Urinary bladder (tissue), 4 donors: ENCODE data around the gene LBH. TPM values are rescaled to one million over a fixed set of nuclear protein-coding genes. Genes with fewer than 3 reads are reported as not detected.

Source experiments
- DNase-seq: peaks from one replicate; pipeline ENCODE4 v3.0.0-alpha.2; 2015; ENCODE audit errors: extremely low spot score
- H3K27ac ChIP-seq: one replicate; pipeline ENCODE4 v1.5.1; 2013; ENCODE audit warnings: low read depth, mild to moderate bottlenecking, moderate library complexity
- H3K36me3 ChIP-seq: one replicate; pipeline ENCODE4 v1.6.1; 2013; ENCODE audit warnings: mild to moderate bottlenecking, moderate library complexity; ENCODE audit not compliant: insufficient read depth
- H3K4me1 ChIP-seq: one replicate; pipeline ENCODE4 v1.6.1; 2013; ENCODE audit warnings: mild to moderate bottlenecking, moderate library complexity; ENCODE audit not compliant: insufficient read depth
- H3K4me3 ChIP-seq: one replicate; pipeline ENCODE4 v1.5.1; 2013; ENCODE audit warnings: low read depth, low read length
- WGBS: extraction: QIAGEN DNeasy Blood & Tissue Kit; methylation state at CpG from one replicate; pipeline ENCODE4 v1.1.7; 2013; 5-methylcytosine and 5-hydroxymethylcytosine counted together
- polyA plus RNA-seq: library from polyadenylated mRNA; stranded (reverse); fragments of 200-250 nt; gene quantifications from one replicate; pipeline ENCODE4 v1.2.3, GENCODE V29; 2013
- total RNA-seq: library from RNA; depleted of rRNA; stranded (reverse); fragments of >200 nt; gene quantifications from one replicate; pipeline ENCODE4 v1.2.3, GENCODE V29; 2014
- donor health status: healthy with polysubstance abuse.
- donor health status: healthy.

The LBH gene
- total and polyA plus RNA-seq, 2 donors = 39.4 to 48.9 TPM

GRCh38 chr2:30252723-30253701, 21.7 kb downstream of the LBH start:
- WGBS = 29% methylated on average over 7 of the region's 7 CpGs
- DNase-seq = no peak
- Histone ChIP-seq H3K4me1 (no peaks in the 10 kb centered on the region), H3K4me3 (no peak overlapping the region), H3K27ac (no peak overlapping the region), H3K36me3 (no peaks in the 10 kb centered on the region)

GRCh38 chr2:30253873-30254684, 22.7 kb downstream of the LBH start:
- H3K4me1 ChIP-seq = no peaks in the 10 kb centered on the region
- H3K36me3 ChIP-seq = no peaks in the 10 kb centered on the region
- H3K27ac ChIP-seq = no peak overlapping the region
- no peak overlapping the region for H3K4me3 ChIP-seq
- WGBS = 88% methylated on average over 9 of the region's 9 CpGs
- DNase-seq = no peak

GRCh38 chr2:30254685-30255001, 23.3 kb downstream of the LBH start:
- WGBS = 100% methylated on average over 1 of the region's 1 CpG
- H3K4me1 ChIP-seq = no peaks in the 10 kb centered on the region

GRCh38 chr2:30255026-30255425, 23.7 kb downstream of the LBH start:
- Histone ChIP-seq H3K4me3 (no peak overlapping the region), H3K27ac (no peak overlapping the region), H3K36me3 (no peaks in the 10 kb centered on the region), H3K4me1 (no peaks in the 10 kb centered on the region)
- DNase-seq = no peak
- WGBS = 86% methylated on average over 16 of the region's 16 CpGs

More at GRCh38 chr2:30254685-30255001, 23.3 kb downstream of the LBH start:
- Histone ChIP-seq H3K4me3 (no peak overlapping the region), H3K36me3 (no peaks in the 10 kb centered on the region), H3K27ac (no peak overlapping the region)
- no peak for DNase-seq

GRCh38 chr2:30255466-30256408, 24.4 kb downstream of the LBH start:
- WGBS = 71% methylated on average over 8 of the region's 8 CpGs
- Histone ChIP-seq H3K4me3 (no peak overlapping the region), H3K36me3 (no peaks in the 10 kb centered on the region), H3K4me1 (no peaks in the 10 kb centered on the region), H3K27ac (no peak overlapping the region)
- DNase-seq = no peak

GRCh38 chr2:30257266-30258214, 26.2 kb downstream of the LBH start:
- 91% methylated on average over 17 of the region's 17 CpGs for WGBS

GRCh38 chr2:30259071-30259470, 27.7 kb downstream of the LBH start:
- H3K4me3 ChIP-seq = no peak overlapping the region
- no peak for DNase-seq
- WGBS = 94% methylated on average over 16 of the region's 16 CpGs
- no peaks in the 10 kb centered on the region for H3K4me1 ChIP-seq
- H3K36me3 ChIP-seq = no peaks in the 10 kb centered on the region
- no peak overlapping the region for H3K27ac ChIP-seq

More at GRCh38 chr2:30257266-30258214, 26.2 kb downstream of the LBH start:
- Histone ChIP-seq H3K4me1 (no peaks in the 10 kb centered on the region), H3K27ac (no peak overlapping the region), H3K4me3 (no peak overlapping the region), H3K36me3 (no peaks in the 10 kb centered on the region)
- DNase-seq = no peak

- no peaks in the 10 kb centered on the region for H3K36me3 ChIP-seq
- 80% methylated on average over 3 of the region's 3 CpGs for WGBS
- H3K4me1 ChIP-seq = no peaks in the 10 kb centered on the region
- DNase-seq = no peak
- no peak overlapping the region for H3K4me3 ChIP-seq
- no peak overlapping the region for H3K27ac ChIP-seq
These were observed 28.7 kb downstream of the LBH start for GRCh38 chr2:30259827-30260679.

- WGBS = 71% methylated on average over 2 of the region's 2 CpGs
- Histone ChIP-seq H3K4me3 (no peak overlapping the region), H3K27ac (no peak overlapping the region), H3K4me1 (no peaks in the 10 kb centered on the region), H3K36me3 (no peaks in the 10 kb centered on the region)
- DNase-seq = no peak
These were observed 29.6 kb downstream of the LBH start for GRCh38 chr2:30260941-30261340.

- no peak overlapping the region for H3K27ac ChIP-seq
- DNase-seq = no peak
- no peaks in the 10 kb centered on the region for H3K4me1 ChIP-seq
- H3K36me3 ChIP-seq = no peaks in the 10 kb centered on the region
- no peak overlapping the region for H3K4me3 ChIP-seq
These were observed 30.4 kb downstream of the LBH start for GRCh38 chr2:30261695-30262211.

- no peaks in the 10 kb centered on the region for H3K4me1 ChIP-seq
- H3K27ac ChIP-seq = no peak overlapping the region
These were observed 31.5 kb downstream of the LBH start for GRCh38 chr2:30262716-30263309.

More at GRCh38 chr2:30262716-30263309, 31.5 kb downstream of the LBH start:
- H3K4me3 ChIP-seq = no peak overlapping the region
- no peaks in the 10 kb centered on the region for H3K36me3 ChIP-seq
- no peak for DNase-seq
- WGBS = 88% methylated on average over 5 of the region's 5 CpGs
